ENCODE results near the gene EFNB1. TPM values are rescaled to one million over a fixed set of nuclear protein-coding genes. Genes with fewer than 3 reads are reported as not detected.

Gene EFNB1
- total and polyA plus RNA-seq, 7 donors: 8.9 to 14.9 (median 11.2) TPM

GRCh38 chrX:68835104-68835442 is 6.3 kb downstream of the EFNB1 start:
- Histone ChIP-seq H3K4me1 (peaks cover 8% of the 10 kb centered on the region), H3K27ac (no peak overlapping the region), H3K27me3 (ENCODE audit: insufficient read depth in 3 of 3, low read length in 2 of 3) (peaks cover 0 to 3% (median 0%) of the 10 kb centered on the region in 3 donors), H3K36me3 (ENCODE audit: insufficient read depth in 1 of 2, low read depth in 1 of 2) (peaks cover 0 to 9% of the 10 kb centered on the region in 2 donors), H3K9me3 (no peaks in the 10 kb centered on the region), H3K4me3 (no peak overlapping the region)
- intact Hi-C loops (cut with DNase I): loop anchor here in 1 of 2 donors (10.0 kb wide), 1 partner anchor 100 kb away; no protein-coding TSS in a partner anchor
- no peak for DNase-seq
- no peak for ATAC-seq
- TF ChIP-seq, protein P1, sequence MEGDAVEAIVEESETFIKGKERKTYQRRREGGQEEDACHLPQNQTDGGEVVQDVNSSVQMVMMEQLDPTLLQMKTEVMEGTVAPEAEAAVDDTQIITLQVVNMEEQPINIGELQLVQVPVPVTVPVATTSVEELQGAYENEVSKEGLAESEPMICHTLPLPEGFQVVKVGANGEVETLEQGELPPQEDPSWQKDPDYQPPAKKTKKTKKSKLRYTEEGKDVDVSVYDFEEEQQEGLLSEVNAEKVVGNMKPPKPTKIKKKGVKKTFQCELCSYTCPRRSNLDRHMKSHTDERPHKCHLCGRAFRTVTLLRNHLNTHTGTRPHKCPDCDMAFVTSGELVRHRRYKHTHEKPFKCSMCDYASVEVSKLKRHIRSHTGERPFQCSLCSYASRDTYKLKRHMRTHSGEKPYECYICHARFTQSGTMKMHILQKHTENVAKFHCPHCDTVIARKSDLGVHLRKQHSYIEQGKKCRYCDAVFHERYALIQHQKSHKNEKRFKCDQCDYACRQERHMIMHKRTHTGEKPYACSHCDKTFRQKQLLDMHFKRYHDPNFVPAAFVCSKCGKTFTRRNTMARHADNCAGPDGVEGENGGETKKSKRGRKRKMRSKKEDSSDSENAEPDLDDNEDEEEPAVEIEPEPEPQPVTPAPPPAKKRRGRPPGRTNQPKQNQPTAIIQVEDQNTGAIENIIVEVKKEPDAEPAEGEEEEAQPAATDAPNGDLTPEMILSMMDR (IDR thresholded peaks at IDR 0.05): no peak
- 46 to 87% (median 78%) methylated on average over 3 of the region's 3 CpGs for WGBS, 3 donors

- DNase-seq (no peak), ATAC-seq (no peak)
- TF ChIP-seq, protein P1 (IDR thresholded peaks at IDR 0.05): no peak
- 82 to 93% (median 90%) methylated on average over 5 of the region's 5 CpGs for WGBS, 3 donors
- Histone ChIP-seq H3K27me3 (ENCODE audit: insufficient read depth in 3 of 3, low read length in 2 of 3) (peaks cover 0 to 3% (median 0%) of the 10 kb centered on the region in 3 donors), H3K4me3 (no peak overlapping the region), H3K9me3 (no peaks in the 10 kb centered on the region), H3K36me3 (ENCODE audit: insufficient read depth in 1 of 2, low read depth in 1 of 2) (peaks cover 0 to 12% of the 10 kb centered on the region in 2 donors), H3K27ac (no peak overlapping the region), H3K4me1 (peaks cover 8% of the 10 kb centered on the region)
- intact Hi-C loops (cut with DNase I): loop anchor here in 1 of 2 donors (10.0 kb wide), 1 partner anchor 99 kb away; no protein-coding TSS in a partner anchor
Observed at GRCh38 chrX:68835468-68835867, 6.6 kb downstream of the EFNB1 start.

- Histone ChIP-seq H3K27ac (no peak overlapping the region), H3K9me3 (no peaks in the 10 kb centered on the region), H3K4me1 (peaks cover under 1% of the 10 kb centered on the region), H3K4me3 (no peak overlapping the region), H3K27me3 (ENCODE audit: insufficient read depth in 3 of 3, low read length in 2 of 3) (peaks cover 0 to 3% (median 0%) of the 10 kb centered on the region in 3 donors), H3K36me3 (ENCODE audit: insufficient read depth in 1 of 2, low read depth in 1 of 2) (peaks cover 0 to 12% of the 10 kb centered on the region in 2 donors)
- intact Hi-C loops (cut with DNase I): loop anchor here in 1 of 2 donors (10.0 kb wide), 1 partner anchor 98 kb away; no protein-coding TSS in a partner anchor
- 58 to 76% (median 70%) methylated on average over 3 of the region's 3 CpGs for WGBS, 3 donors
- TF ChIP-seq, protein P1 (IDR thresholded peaks at IDR 0.05): no peak
- DNase-seq (no peak), ATAC-seq (no peak)
Observed at GRCh38 chrX:68837119-68837518, 8.3 kb downstream of the EFNB1 start.

DNA sequence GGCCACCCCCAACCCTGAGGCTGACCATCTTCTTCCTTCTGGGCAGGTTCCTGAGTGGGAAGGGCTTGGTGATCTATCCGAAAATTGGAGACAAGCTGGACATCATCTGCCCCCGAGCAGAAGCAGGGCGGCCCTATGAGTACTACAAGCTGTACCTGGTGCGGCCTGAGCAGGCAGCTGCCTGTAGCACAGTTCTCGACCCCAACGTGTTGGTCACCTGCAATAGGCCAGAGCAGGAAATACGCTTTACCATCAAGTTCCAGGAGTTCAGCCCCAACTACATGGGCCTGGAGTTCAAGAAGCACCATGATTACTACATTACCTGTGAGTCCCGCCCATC is 9.7 kb downstream of the EFNB1 start:
- WGBS, 3 donors: 88 to 90% (median 89%) methylated on average over 8 of the region's 8 CpGs
- ATAC-seq (no peak), DNase-seq (no peak)
- Histone ChIP-seq H3K27ac (no peak overlapping the region), H3K4me1 (no peaks in the 10 kb centered on the region), H3K9me3 (no peaks in the 10 kb centered on the region), H3K36me3 (ENCODE audit: insufficient read depth in 1 of 2, low read depth in 1 of 2) (peaks cover 0 to 12% of the 10 kb centered on the region in 2 donors), H3K4me3 (no peak overlapping the region), H3K27me3 (ENCODE audit: insufficient read depth in 3 of 3, low read length in 2 of 3) (peaks cover 0 to 3% (median 0%) of the 10 kb centered on the region in 3 donors)
- intact Hi-C loops (cut with DNase I): loop anchor here in 1 of 2 donors (10.0 kb wide), 1 partner anchor 96 kb away; no protein-coding TSS in a partner anchor
- TF ChIP-seq, protein P1 (IDR thresholded peaks at IDR 0.05): no peak

DNA sequence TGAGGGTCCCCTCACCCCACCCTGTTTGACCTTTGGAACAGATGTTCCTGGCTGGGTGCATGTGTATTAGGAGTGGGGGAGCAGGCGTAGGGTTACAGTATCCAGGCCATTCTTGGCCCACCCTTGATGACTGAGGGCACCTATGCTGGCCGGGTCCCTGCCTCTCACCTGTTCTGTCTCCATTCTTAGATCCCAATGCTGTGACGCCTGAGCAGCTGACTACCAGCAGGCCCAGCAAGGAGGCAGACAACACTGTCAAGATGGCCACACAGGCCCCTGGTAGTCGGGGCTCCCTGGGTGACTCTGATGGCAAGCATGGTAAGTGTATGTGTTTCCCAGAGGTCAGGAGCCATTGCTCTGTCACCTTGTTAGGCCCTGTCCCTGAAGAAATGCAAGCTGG is 10.9 kb downstream of the EFNB1 start:
- intact Hi-C loops (cut with DNase I): loop anchor here in 1 of 2 donors (10.0 kb wide), 1 partner anchor 95 kb away; no protein-coding TSS in a partner anchor
- no peak for ATAC-seq

More for the DNA sequence above, 10.9 kb downstream of the EFNB1 start:
- no peaks in the 10 kb centered on the region for H3K27me3 ChIP-seq (ENCODE audit: insufficient read depth in 3 of 3, low read length in 2 of 3)
- H3K27ac ChIP-seq: no peak overlapping the region
- TF ChIP-seq, protein P1 (IDR thresholded peaks at IDR 0.05): no peak
- WGBS, 3 donors: 70 to 83% (median 77%) methylated on average over 4 of the region's 4 CpGs
- peaks cover 0 to 12% of the 10 kb centered on the region in 2 donors for H3K36me3 ChIP-seq (ENCODE audit: insufficient read depth in 1 of 2, low read depth in 1 of 2)
- H3K4me1 ChIP-seq: no peaks in the 10 kb centered on the region
- no peak overlapping the region for H3K4me3 ChIP-seq
- DNase-seq: no peak
- no peaks in the 10 kb centered on the region for H3K9me3 ChIP-seq
